ENCODE measurements around the gene TMEM121B.
A peak's percentile ranks its signal among the peaks of the same experiment; 100 is the strongest.

TMEM121B gene

GRCh38 chr22:17091851-17092250 lies 29.3 kb downstream of the TMEM121B start:
- no peak for DNase-seq (ENCODE audit: low read depth in 2 of 2)

DNA sequence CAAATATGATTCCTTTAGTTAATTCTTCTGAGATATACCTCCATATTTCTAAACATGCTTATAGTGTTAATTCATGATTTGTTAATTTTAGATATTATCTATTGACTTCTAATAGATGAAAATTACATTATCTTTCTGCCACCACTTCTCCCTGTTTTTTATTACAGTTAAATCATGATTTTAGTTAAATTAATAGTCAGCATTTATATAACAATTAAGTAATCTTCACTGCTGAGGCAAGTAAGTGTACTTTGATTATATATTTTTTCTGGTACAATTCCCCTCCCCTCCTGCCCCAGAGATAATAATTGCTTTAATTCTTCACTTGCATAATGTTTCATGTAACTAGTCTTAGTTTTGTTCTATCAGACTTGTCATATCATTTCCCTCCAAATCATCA lies 30.6 kb downstream of the TMEM121B start:
- no peak for DNase-seq (ENCODE audit: low read depth in 2 of 2)

DNA sequence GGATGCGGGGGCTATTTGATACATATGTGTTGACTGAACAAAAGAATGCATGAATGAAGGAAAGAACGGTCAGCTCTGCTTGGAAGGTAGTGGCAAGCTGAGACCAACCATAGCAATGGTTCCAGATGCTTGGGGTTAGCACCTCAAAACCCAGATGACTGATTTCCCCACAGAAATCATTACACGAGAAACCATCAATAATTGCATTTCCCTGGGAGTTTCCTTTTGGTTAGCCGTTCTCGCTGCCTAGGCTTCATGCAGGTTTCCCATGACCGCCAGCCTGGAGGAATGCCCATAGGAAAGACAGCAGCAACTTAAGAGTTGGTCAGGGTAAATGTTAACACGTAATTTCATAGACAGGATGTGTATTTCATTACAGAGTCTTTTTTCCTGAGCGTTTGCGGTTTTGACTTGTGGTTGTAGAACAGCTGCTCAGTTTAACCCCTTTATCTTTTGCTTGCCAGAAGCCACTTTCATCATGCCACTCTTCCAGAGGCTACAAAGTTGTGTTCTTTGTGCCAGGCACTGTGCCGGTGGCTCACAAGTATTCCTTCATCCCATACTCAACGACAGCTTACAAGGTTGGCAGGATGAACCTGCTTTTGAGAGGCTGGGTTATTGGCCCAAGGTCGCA lies 33.5 kb downstream of the TMEM121B start:
- no peak for DNase-seq (ENCODE audit: low read depth in 2 of 2)

- DNase-seq (ENCODE audit: low read depth in 2 of 2): no peak
Measured at GRCh38 chr22:17086788-17087497, 34.2 kb downstream of the TMEM121B start.

DNA sequence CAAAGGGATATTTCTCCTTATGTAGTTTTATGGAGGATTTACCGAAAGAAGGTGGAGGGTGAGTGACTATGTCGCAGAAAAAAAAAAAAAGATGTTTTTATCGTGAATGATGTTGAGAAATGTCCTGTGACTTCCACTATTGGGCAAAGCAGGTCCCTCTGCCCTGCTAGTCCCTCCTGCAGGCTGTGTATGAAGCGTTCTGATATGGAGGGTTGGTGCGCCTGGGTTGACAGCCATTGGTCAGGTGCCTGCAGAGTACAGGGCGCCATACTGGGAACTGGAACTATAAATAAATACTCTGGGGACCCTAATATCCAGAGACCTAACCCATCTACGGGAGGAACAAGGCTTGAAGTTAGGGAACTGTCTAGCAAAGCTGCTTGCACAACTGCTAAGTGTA lies 34.9 kb downstream of the TMEM121B start:
- DNase-seq (ENCODE audit: low read depth in 2 of 2): no peak

DNA sequence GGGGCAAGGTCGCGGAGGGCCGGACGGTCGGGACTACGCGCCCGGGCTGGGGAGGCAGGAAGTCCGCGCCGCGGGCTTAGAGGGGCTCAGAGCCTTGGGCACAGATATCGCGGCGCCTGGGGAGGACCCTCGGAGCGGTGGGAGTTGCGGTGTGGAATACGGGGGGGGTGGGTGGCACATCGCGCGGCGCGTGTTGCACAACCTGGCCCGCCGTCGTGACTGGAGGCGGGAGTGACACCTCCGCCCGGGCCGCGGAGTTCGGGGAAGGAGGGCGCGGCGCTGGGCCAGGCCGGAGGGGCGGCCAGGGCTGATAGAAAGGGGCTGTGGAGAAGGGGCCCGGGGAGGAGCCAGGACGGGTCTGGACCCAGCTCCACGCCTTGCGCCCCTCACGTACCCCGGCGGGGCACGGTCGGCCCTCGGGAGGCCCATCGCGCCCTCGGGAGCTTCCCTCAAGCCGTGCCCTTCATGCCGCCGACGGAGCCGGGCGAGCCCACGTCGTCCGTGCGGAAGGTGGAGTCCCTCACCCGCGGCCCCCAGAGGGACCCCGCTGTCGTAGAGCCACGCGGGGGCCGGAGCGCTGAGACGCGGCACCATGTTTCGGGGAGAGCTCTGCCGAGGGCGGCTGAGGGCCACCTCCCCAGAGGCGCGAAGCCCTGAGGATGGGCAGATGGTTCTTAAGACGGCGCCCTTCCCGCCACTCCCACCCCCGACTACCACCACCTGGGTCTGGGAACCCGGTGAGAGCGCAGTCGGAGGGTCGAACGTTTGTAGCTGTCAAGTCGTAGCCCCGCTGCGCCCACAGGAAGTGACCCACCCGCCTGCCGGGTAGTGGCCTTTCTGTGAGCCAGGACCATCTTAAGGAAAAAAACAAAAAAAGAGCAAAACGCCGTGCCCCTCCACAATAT lies 35.6 kb downstream of the TMEM121B start:
- peak in 1 of 2 donors; percentile 35 for DNase-seq (ENCODE audit: low read depth in 2 of 2)

GRCh38 chr22:17084554-17085276 lies 36.4 kb downstream of the TMEM121B start, which contains the start of gene IL17RA:
TSS of gene IL17RA (plus strand) at chr22:17085000. CDS start at chr22:17085092, 92 bp downstream.
- DNase-seq (ENCODE audit: low read depth in 2 of 2): peak; percentile 85 to 86

GRCh38 chr22:17083811-17084441 lies 37.2 kb downstream of the TMEM121B start:
- no peak for DNase-seq (ENCODE audit: low read depth in 2 of 2)

- DNase-seq (ENCODE audit: low read depth in 2 of 2): no peak
Measured at GRCh38 chr22:17083255-17083654, 37.9 kb downstream of the TMEM121B start.

DNA sequence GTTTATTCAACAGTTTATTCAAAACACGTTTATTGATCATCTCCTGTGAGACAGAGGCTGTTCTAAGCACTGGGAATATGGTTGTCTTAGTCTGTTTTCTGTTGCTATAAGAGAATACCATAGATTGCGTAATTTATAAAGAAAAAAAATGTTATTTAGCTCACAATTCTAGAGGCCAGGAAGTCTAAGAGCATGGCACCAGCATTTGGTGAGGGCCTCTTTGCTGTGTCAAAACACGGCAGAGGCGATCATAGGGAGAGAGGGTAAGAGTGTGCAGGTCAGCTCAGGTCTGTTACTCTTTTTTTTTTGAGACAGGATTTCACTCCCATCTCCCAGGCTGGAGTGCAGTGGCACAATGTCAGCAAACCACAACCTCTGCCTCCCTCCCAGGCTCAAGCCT lies 41.6 kb downstream of the TMEM121B start:
- no peak for DNase-seq (ENCODE audit: low read depth in 2 of 2)

DNA sequence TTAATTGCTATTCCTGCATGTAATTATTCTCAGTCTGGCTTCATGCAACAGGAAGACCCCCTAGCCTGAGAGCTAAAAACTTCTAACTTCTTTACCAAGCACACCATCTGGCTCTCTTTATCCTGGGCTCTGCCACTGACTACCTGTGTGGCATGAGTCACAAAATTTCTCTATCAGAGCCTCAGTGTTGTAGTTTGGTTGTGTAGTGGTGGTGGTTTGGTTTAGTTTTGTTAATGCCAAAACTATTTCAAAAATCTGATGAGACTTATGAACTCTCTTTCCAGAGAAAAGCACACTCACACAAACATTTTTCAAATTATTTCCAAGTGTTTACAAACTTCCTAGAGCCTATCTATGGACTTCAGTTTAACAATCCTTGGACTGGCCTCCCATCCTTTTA lies 43.9 kb downstream of the TMEM121B start:
- no peak for DNase-seq (ENCODE audit: low read depth in 2 of 2)

- no peak for DNase-seq (ENCODE audit: low read depth in 2 of 2)
Measured at GRCh38 chr22:17074648-17075002, 46.5 kb downstream of the TMEM121B start.

DNA sequence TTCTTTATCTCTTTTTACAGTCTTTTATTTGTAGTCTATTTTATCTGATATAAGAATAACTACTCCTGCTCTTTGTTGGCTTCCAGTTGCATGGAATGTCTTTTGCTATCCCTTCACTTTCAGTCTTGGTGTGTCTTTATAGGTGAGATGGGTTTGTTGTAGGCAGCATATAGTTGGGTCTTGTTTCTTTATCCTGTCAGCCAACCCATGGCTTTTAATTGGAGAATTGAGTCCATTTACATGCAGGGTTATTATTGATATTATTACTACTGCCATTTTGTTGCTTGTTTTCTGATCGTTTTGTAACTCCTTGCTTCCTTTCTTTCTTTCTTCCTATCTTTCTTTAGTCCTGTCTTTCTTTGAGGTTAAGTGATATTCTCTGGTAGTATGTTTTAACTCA lies 48.3 kb downstream of the TMEM121B start:
- no peak for DNase-seq (ENCODE audit: low read depth in 2 of 2)
